ENCODE measurements around the gene GLG1.
"Not testable (repeated sequence)": the region's sequence is repeated elsewhere in the genome, so short reads cannot be mapped to it uniquely, and the experiment has no call there.

GLG1 gene

DNA sequence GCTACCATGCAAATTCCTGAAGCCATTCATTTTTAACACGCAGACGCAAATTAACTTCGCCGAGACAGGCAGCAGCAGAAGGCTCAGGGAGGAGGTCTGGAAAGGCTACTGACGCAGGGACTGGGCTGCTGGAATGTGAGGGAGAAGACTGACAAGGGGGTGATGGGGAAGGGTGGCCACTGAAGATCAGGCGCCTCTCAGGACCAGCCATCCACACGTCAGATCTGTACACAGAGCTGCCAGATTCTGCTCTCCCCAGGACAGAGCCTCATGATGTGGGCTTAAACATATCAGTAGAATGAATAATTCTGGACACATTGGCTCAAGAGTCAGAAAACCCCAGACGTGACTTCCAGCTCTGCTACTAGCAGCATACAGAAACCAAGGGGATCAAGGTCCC, 160.0 kb downstream of the GLG1 start:
- no peak for DNase-seq (ENCODE audit: low read depth, low spot score)

DNA sequence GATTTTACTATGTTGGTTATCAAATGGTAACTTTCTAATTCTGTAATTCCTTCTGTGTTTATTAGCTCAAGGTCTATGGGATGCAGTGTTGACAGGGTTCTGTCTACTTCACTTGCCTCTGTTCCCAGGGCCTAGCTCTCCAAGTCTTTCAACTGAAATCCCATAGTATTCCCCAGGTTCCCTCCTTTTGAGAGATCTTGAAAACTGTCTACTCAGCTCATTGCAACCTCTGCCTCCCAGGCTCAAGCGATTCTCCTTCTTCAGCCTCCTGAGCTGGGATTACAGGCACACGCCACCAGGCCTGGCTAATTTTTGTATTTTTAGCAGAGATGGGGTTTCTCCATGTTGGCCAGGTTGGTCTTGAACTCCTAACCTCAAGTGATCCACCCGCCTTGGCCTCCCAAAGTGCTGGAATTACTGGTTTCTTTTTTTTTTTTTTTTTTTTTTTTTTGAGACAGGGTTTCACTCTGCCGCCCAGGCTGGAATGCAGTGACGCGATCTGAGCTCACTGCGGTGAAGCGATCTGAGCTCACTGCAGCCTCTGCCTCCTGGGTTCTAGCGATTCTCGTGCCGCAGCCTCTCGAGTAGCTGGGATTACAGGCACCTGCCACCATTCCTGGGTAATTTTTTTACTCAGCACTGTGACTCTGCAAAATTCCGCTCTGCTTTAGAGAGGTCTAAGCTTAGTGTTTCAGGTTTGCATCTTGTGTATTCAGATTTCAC, 163.1 kb downstream of the GLG1 start:
- not testable (repeated sequence) for DNase-seq (ENCODE audit: low read depth, low spot score)

DNA sequence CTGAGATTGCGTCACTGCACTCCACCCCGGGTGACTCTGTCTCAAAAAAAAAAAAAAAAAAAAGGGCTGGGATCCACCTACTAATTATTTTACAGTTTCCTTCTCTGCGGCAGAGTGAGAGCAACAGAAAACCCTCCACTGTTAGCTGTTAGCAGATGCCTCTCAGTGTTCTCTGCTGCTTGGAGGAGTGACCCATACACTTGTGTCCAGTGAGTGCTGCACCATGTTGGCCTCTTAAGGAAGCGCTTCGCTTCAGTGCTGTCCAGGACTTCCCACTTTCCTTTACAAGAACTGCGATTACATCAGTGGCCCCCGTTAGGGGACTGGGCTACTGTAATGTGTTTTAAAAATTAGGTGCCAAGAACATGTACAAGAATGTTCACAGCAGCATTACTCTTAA, 167.2 kb downstream of the GLG1 start:
- DNase-seq (ENCODE audit: low read depth, low spot score): no peak

DNA sequence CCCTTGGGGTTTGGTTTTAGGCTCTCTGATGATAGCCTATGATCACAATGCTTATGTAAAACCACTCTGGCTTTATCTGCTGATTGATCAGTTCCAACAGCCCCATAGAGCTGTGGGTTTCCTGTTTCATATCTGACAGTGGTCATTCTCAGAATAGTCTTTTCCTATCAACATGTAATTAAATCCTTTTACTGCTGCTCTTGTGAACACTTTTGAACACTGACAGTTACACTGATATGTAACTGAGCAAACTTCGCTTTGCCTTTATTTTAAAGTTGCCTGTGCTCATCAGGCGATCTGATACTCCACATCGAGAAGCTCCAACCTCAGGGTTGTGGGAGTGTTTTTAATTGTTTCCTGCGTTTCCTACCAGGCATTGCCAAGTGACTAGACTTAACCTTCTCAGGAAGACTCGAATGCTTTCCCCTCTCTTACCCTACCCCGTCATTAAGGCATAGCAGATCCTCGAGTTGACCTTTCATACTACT, 168.4 kb downstream of the GLG1 start:
- no peak for DNase-seq (ENCODE audit: low read depth, low spot score)

DNA sequence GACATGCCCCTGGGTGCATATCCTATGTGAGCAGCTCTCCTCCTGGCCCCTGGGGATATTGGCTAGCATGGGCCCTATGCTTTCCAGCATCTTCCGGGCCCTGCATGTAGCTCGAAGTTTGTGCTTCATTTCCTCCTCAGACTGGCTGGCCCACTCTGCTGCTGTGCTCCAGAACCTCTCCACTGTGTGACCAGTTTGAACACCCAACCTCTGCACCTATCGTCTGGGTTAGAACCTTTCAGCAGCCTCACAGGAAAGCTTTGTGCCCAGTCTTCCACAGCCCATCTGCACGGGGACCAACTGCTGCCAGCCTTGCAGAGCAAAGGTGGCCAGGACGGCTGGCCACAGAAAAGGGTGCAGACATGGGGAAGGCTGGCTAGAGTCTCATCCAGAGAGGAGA, 175.4 kb downstream of the GLG1 start:
- no peak for DNase-seq (ENCODE audit: low read depth, low spot score)

DNA sequence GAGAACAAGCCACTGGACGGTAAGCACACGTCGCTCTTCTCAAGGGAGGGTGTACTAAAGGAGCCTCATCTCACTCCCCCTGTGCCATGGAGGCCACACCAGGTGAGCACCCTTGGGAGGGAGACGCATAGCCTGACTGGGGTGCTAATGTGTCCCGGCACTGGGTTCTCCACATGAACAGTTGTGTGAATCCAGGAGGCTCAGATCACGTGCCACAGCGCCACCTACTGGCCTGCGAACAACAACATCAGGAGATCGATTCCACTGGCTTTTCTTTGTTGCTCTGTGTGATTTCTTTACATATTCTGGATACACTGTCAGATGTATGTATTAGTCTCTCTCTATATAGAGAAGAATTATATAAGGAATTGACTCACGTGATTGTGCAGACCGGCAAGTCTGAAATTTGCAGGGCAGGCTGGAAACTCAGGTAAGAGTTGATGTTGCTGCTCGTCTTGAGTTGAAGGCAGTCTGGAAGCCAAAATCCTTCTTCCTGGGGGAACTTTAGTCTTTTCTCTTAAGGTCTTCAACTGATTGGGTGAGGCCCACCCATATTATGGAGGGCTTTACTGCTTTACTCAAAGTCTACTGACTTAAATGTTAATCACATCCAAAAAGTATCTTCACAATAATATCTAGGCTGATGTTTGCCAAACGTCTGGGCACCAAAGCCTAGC, 176.7 kb downstream of the GLG1 start:
- DNase-seq (ENCODE audit: low read depth, low spot score): peak; percentile 30

DNA sequence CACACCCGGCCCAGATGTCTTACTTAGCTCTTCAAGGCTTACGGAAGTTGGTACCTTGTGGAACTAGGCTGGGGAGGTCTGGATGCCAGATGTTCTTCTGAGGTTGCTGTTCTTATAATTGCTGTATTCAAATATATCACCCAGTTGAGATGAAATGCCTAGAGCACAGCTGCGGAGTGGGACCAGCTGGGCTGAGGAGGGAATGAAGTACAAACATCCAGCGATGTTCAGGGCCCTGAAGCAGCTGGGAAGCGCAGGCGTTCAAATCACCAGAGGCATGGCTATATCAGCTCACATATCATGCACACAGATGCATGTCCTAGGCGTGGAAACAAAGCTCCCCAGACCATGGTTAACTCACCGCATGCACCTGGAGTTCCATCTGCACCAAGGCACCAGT, 178.4 kb downstream of the GLG1 start:
- not testable (repeated sequence) for DNase-seq (ENCODE audit: low read depth, low spot score)

DNA sequence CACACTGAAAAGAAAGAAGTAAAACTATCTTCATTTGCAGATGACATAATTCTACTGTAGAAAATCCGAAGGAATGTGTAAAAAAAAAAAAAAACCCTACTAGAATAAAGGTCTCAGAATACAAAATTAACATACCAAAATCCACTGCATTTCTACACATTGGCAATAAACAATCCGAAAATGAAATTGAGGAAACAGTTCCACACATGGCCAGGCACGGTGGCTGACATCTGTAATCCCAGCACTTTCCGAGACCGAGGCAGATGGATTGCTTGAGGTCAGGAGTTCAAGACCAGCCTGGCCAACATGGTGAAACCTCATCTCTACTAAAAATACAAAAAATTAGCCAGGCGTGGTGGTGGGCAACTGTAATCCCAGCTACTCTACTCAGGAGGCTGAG, 181.2 kb downstream of the GLG1 start:
- not testable (repeated sequence) for DNase-seq (ENCODE audit: low read depth, low spot score)

DNA sequence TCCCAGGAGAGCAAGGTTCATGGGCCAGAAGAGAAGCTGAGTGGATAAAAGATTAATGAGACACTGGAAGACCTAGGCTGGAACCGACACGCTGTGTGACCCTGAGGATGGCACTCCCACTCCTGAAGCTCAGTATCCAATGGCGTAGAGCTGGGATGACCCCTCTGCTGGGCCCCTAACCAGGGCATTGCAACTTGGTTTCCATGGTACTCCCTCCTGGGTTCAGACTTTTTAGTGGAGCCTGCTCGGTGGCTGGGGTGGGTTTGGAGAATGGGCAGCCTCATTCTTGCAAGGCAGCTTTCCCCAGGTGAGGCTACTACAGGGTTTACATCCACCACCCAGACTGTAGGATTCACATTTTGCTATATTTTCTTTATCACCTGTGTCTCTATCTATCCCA, 183.2 kb downstream of the GLG1 start:
- DNase-seq (ENCODE audit: low read depth, low spot score): not testable (repeated sequence)

DNA sequence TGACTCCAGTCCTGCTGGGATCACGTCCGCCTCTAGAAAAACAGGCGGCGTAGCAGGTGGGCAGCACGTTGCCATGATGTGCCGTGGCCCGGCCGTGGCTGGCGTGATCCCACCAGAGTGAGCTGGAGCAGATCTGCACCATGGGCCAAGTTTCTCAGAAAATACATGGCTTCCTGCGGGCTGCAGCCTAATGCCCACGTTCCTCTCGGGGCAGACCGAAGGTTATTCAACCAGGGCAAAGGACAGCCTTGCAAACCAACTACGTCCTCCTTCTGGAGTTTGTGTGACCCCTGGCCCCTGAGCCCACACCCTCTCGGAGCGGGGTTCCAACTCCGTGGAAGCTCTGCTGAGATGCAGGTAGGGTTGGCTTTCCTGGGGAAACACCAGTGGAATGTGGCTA, 184.8 kb downstream of the GLG1 start:
- DNase-seq (ENCODE audit: low read depth, low spot score): not testable (repeated sequence)

DNA sequence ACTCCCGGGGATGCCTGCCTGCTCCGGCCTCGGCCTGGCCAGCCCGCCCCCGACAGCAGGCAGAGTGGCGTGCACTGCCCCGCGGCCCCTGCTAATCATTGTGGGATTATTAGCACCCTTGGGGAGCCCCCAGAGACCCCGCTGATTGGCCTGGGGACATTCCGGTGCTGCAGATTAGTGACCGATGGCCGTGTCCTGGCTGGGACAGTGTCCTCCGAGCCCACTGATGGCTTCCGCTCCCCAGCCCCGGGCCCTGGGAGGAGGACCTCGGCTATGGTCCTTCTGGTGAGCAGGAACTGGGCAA, 185.5 kb downstream of the GLG1 start:
- DNase-seq (ENCODE audit: low read depth, low spot score): not testable (repeated sequence)

DNA sequence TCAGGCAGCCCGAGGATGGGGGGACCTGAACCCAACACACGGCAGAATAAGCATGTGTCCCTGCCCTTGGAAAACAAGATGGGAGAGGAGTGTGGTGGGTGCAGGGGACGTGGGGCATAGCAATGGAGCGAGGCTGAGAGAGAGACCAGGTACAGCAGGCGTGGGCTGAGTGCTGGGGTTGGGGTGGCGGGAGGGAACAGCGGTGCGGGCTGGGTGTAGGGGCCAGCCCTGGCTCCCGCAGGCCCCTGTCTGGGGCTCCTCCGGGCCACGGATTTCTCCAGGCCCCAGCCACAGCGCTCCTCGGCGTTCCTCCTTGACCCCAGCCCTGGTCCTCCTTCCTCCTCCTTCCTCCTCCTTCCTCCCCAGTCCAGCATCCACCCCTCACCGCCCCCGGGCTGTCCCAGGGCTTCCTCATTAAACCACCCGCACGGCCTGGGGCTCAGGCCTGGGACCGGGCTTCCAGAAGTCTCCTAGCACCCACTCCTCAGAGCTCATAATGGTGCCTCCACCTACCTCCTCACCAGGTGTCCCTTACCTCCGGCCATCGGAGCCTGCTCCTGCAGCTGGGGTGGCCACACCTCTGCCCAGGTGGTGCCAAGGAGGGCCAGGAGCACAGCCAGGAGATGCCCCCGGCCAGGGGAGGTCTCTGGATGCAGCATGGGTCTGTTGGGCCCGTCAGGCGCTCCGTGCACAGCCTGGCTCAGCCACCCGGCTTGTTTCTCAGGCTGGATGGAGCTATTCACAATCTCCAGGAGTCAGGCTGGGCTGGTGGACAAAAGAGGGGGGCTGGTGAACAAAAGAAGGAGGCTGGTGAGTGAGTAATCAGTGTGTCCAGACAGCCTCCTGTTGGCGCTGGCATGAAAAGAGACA, 186.1 kb downstream of the GLG1 start, which contains the start of gene CLEC18B:
Gene CLEC18B (minus strand): TSS at position 867 of the 870 bp plus-strand sequence. CDS start 208 bp downstream, at position 659.
- DNase-seq (ENCODE audit: low read depth, low spot score): not testable (repeated sequence)

DNA sequence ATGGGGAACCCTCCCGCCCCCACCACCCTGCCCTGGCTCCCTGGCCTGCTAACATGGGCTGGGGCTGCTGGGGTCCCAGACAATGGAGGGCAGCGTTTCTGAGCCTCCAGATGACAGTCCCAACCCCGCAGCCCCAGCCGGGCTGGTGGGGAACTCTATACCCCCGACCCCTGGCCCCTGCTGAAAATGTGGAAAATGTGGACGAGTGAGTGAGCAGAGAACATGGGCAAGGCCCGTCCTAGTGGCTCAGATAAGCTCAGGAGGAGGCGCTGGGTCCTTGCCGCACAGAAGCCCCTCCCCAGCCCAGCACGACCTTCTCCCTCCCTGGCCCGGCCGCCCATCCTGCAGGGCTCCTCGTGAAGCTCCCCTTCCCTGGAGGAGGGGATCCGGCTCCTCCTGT, 187.1 kb downstream of the GLG1 start:
- DNase-seq (ENCODE audit: low read depth, low spot score): not testable (repeated sequence)

DNA sequence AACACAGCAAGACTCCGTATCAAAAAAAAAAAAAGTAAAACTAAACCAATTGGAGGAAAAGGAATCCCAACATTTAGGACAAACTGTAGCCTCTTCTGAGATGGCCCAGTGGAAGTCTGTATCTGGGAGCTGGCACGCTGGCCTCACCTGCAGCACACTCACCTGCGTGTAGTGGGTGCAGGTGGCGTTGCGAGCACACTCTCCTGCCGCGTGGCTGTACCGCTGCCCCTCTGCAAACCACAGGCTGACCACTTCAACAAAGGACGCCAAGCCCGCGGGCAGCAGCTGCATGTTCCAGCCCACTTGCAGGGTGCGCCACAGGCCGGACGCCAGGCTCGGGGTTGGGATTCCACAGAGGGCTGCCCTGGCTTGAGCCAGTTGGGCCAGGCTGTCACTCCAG, 189.0 kb downstream of the GLG1 start:
- not testable (repeated sequence) for DNase-seq (ENCODE audit: low read depth, low spot score)

DNA sequence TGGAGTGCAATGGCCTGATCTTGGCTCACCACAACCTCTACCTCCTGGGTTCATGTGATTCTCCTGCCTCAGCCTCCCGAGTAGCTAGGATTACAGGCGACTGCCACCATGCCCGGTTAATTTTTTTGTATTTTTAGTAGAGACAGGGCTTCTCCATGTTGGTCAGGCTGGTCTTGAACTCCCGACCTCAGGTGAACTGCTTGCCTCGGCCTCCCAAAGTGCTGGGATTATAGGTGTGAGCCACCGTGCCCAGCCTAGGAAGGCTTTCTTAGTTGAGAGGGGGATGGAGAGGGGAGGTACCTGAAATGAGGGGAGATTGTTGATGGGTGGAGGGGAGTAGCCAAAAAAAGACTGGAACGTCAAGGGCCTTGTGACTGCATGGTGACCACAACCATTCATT, 193.0 kb downstream of the GLG1 start:
- not testable (repeated sequence) for DNase-seq (ENCODE audit: low read depth, low spot score)

DNA sequence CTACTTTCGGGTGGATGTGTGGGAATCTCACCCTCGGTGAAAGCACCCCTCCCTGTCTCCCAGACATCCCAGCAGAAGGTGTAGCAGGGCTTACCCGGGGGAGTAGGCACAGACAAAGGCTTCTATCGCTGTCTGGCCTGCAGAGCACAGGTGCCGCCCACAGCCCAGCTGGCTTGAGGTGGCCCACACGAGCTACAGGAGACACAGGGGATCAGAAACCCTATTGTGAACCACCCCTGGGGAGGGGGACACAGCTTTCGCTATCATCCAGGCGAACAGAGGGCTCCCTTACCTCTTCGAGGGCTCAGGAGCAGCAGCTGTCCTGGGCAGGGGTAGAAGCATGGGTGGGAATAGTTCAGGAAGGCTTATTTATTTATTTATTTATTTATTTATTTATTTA, 193.4 kb downstream of the GLG1 start:
- not testable (repeated sequence) for DNase-seq (ENCODE audit: low read depth, low spot score)

DNA sequence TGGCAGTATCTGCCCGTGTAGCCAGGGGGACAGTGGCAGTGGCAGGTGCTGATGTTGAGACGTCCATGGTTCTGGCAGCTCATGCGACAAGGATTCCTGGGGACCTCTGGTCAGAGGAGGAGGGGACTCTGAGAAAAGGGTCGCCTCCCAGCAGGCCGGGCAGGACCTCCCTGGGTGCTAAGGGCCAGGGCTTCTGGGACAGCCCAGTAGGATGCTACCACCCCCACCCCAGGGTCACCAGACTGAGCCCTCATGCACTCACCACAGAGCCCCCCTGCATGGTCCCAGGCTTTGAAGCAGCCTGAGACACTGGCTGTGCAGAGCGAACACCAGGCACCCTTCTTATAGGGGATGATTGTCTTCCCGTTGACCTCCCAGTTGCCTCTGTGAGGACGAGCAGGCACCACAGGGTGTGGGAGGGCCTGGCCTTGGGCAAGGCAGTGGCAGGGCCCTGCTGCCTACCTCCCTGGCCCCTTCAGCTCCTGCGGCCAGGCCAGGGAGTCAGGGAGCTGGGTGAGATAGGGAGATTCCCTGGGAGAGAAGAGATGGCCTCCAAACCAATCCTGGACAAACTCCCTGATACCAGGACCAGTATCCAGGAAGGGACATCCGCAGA, 194.0 kb downstream of the GLG1 start:
- DNase-seq (ENCODE audit: low read depth, low spot score): not testable (repeated sequence)

DNA sequence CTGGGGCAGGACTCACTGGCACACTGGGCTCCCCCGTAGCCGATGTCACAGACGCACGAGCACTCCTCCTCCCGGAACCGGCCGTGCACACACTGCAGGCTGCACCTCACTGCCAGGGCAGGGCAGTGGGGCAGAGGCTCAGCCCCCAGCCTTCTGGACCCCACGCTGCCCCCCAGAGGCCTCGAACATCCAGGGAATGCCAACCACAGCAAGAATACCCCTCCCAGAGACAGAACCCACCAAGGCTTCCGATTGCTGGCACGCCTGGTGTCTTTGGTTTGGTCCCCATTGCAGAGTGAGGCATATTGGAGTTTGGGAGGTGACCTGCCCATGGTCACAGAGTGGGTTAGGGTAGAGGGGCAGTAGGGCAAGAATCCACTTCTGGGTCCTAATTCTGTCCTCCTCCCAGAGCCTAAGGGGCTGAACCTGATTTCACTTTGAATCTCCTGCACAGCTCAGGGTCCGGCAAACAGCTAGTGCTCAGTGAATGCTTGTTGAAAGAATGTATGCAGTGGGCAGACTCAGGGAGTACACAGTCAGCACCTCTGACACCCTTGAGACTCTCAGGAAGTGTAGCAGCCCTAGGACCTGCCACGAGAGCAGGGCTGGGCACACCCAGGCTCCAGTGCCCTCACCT, 194.7 kb downstream of the GLG1 start:
- not testable (repeated sequence) for DNase-seq (ENCODE audit: low read depth, low spot score)

DNA sequence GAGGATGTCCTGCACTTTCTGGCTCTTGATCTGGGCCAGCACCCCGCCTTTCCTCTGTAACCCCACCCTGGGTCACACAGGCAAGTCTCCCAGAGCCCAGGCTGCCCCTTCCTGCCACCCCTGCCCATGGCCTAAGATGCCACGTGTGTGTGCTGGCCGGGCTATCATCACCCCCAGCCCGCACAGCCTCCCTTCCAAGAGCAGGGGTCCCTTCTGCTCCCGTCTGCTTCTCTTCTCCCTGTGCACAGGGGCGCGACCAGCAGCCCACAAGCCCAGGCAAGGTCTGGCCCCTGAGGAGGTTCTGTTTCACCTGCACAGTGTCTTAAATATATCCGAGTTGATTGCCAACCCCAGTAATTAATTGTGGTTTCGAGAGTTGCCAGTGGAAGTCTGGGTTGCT, 195.9 kb downstream of the GLG1 start:
- not testable (repeated sequence) for DNase-seq (ENCODE audit: low read depth, low spot score)

DNA sequence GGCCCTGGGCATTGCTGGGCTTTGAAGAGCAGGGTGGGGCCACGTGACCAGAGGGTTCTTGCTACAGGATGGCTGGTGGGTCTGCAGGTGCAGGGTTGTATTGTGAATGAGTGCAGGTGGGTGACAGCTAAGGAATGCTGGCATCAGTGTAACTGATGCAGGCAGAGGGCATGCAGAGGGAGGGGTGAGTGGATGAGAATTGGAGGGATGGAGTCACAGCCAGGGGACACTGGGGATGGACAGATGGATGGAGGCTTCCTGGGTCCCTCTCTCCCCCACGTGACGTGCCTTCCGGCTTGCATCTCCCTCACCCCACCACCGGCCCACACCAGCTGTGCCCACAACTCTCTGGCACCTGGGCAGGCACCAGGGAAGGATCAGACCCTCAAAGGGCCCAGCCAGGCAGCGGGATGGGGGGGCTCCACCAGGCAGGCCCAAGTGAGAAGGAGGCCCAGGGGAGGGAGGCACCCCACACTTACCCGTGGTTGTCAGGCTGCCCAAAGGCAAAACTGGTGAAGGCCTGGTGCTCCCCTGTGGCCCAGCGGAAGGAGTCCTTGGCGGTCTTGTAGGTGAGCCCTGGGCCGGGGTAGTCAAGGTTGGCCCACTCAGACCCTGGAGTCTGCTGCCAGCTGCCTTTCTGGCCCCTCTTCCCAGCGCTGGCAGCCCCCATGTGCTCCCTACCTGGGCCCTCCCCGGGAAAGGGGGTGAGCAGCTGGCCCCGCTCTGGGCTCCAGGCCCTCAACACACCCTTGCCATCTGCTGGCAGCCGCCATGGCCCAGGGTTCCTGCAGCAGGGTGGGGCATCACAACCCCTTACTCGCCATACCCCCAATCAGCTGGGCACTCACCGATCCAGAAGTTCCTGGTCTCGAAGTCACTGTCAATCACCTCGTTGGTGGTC, 196.6 kb downstream of the GLG1 start:
- DNase-seq (ENCODE audit: low read depth, low spot score): not testable (repeated sequence)
